GM23338 (cell line): Measurements from ENCODE around the gene CFAP58. TPM values are rescaled to one million over a fixed set of nuclear protein-coding genes. Genes with fewer than 3 reads are reported as not detected.

Experiments used
- ATAC-seq: fragments of 200-7000 bp; cut with Tn5 transposase; 3 replicates; pipeline ENCODE4 v1.9.1; 2020
- DNase-seq: peaks from one replicate; pipeline ENCODE4 v3.0.0-alpha.2; 2015; ENCODE audit warnings: low spot score
- H2AFZ ChIP-seq: fragments of 200-600 bp; sonication (generic); 2 replicates; pipeline ENCODE4 v1.8.0; 2016; ENCODE audit warnings: antibody characterized with exemption, mild to moderate bottlenecking, moderate library complexity
- H3F3A ChIP-seq: fragments of 200-600 bp; sonication (generic); replicated peaks from 2 replicates; pipeline ENCODE4 v1.8.0; 2017; ENCODE audit warnings: antibody characterized with exemption, mixed run types, low read depth
- H3K27ac ChIP-seq: fragments of 200-600 bp; sonication (generic); 2 replicates; pipeline ENCODE4 v1.6.1; 2016; ENCODE audit warnings: low read depth
- H3K27me3 ChIP-seq: fragments of 200-600 bp; sonication (generic); 2 replicates; pipeline ENCODE4 v1.8.0; 2016; ENCODE audit warnings: mild to moderate bottlenecking, mixed run types, moderate library complexity; ENCODE audit not compliant: insufficient read depth
- H3K36me3 ChIP-seq: fragments of 200-600 bp; sonication (generic); 2 replicates; pipeline ENCODE4 v1.8.0; 2016; ENCODE audit warnings: mild to moderate bottlenecking; ENCODE audit not compliant: insufficient read depth
- H3K4me1 ChIP-seq: fragments of 200-600 bp; sonication (generic); 2 replicates; pipeline ENCODE4 v1.8.0; 2016; ENCODE audit warnings: mild to moderate bottlenecking, moderate library complexity; ENCODE audit not compliant: insufficient read depth
- H3K4me2 ChIP-seq: fragments of 200-600 bp; sonication (generic); 2 replicates; pipeline ENCODE4 v1.7.1; 2017; ENCODE audit warnings: mixed run types
- H3K4me3 ChIP-seq: fragments of 200-600 bp; sonication (generic); 2 replicates; pipeline ENCODE4 v1.6.1; 2016; ENCODE audit warnings: mixed run types
- H3K79me2 ChIP-seq: fragments of 200-600 bp; sonication (generic); replicated peaks from 2 replicates; pipeline ENCODE4 v1.8.0; 2017; ENCODE audit warnings: mild to moderate bottlenecking; ENCODE audit not compliant: insufficient read depth
- H3K9me2 ChIP-seq: fragments of 200-600 bp; sonication (generic); 2 replicates; pipeline ENCODE4 v1.8.0; 2017; ENCODE audit not compliant: insufficient read depth
- H4K20me1 ChIP-seq: fragments of 200-600 bp; sonication (generic); replicated peaks from 2 replicates; pipeline ENCODE4 v1.8.0; 2017; ENCODE audit warnings: mild to moderate bottlenecking; ENCODE audit not compliant: insufficient read depth
- H3K27ac Mint-ChIP-seq: 2 replicates; pipeline ENCODE4 v1.8.0; 2020; ENCODE audit warnings: inconsistent platforms, mild to moderate bottlenecking, moderate library complexity, mixed read lengths
- H3K27me3 Mint-ChIP-seq: 3 replicates; pipeline ENCODE4 v1.8.0; 2022; ENCODE audit warnings: low read depth, mild to moderate bottlenecking, moderate library complexity, mixed read lengths, inconsistent platforms; ENCODE audit not compliant: insufficient read depth, poor library complexity
- H3K36me3 Mint-ChIP-seq: 3 replicates; pipeline ENCODE4 v1.8.0; 2021; ENCODE audit warnings: low read depth, mild to moderate bottlenecking, inconsistent platforms, moderate library complexity, mixed read lengths
- H3K4me1 Mint-ChIP-seq: 3 replicates; pipeline ENCODE4 v1.8.0; 2020; ENCODE audit warnings: mild to moderate bottlenecking, inconsistent platforms, mixed read lengths
- H3K4me3 Mint-ChIP-seq: 3 replicates; pipeline ENCODE4 v1.8.0; 2021; ENCODE audit warnings: moderate library complexity, mild to moderate bottlenecking, inconsistent platforms, mixed read lengths
- H3K9me3 Mint-ChIP-seq: 3 replicates; pipeline ENCODE4 v1.8.0; 2020; ENCODE audit warnings: moderate library complexity, mild to moderate bottlenecking, inconsistent platforms, mixed read lengths
- CREB1 ChIP-seq: fragments of 250-450 bp; sonication (Bioruptor Pico); IDR thresholded peaks from 2 replicates; pipeline ENCODE4 v1.5.0; 2020; ENCODE audit warnings: low read depth, mild to moderate bottlenecking, moderate library complexity
- CTCF ChIP-seq, 2 experiments: fragments of 200-600 bp in 1 of 2; sonication (generic) in 1 of 2; conservative IDR thresholded peaks; 2 replicates each; pipeline versions ENCODE4 v1.5.1 to v1.6.1; 2016 to 2017; ENCODE audit warnings: antibody characterized with exemption in 2 of 2, low read depth in 2 of 2, mild to moderate bottlenecking in 2 of 2, moderate library complexity in 1 of 2
- ETS1 ChIP-seq: IDR thresholded peaks from 2 replicates; pipeline ENCODE4 v1.6.1; 2016; ENCODE audit warnings: antibody characterized with exemption
- EZH2 ChIP-seq: fragments of 200-600 bp; sonication (generic); IDR thresholded peaks from one replicate; pipeline ENCODE4 v1.8.0; 2017; ENCODE audit warnings: antibody characterized with exemption, mild to moderate bottlenecking, low read depth; ENCODE audit not compliant: unreplicated experiment
- JUNB ChIP-seq: IDR thresholded peaks from one replicate; pipeline ENCODE4 v1.6.1; 2016; ENCODE audit warnings: antibody characterized with exemption; ENCODE audit not compliant: unreplicated experiment
- NANOG ChIP-seq: IDR thresholded peaks from 2 replicates; pipeline ENCODE4 v1.6.1; 2016; ENCODE audit warnings: antibody characterized with exemption, borderline replicate concordance
- REST ChIP-seq: IDR thresholded peaks from one replicate; pipeline ENCODE4 v1.6.1; 2018; ENCODE audit warnings: antibody characterized with exemption; ENCODE audit not compliant: unreplicated experiment
- STAT1 ChIP-seq: IDR thresholded peaks from one replicate; pipeline ENCODE4 v1.6.1; 2016; ENCODE audit warnings: antibody characterized with exemption; ENCODE audit not compliant: unreplicated experiment
- ZNF114 ChIP-seq: fragments of 250-450 bp; sonication (Bioruptor Pico); IDR thresholded peaks from 2 replicates; pipeline ENCODE4 v1.5.0; 2020; ENCODE audit warnings: mild to moderate bottlenecking, moderate library complexity
- ZNF331 ChIP-seq: fragments of 250-450 bp; sonication (Bioruptor Pico); IDR thresholded peaks from 2 replicates; pipeline ENCODE4 v1.5.0; 2020; ENCODE audit warnings: low read depth, mild to moderate bottlenecking, moderate library complexity
- ZNF462 ChIP-seq: fragments of 250-450 bp; sonication (Bioruptor Pico); IDR thresholded peaks from 2 replicates; pipeline ENCODE4 v1.5.0; 2020; ENCODE audit warnings: mild to moderate bottlenecking, moderate library complexity
- polyA plus RNA-seq: library from polyadenylated mRNA; unstranded; fragments of >200 nt; fragmentation: Nextera tagmentation; extraction: Ambion mirVana; gene quantifications from 2 replicates; pipeline ENCODE4 v1.2.1, GENCODE V29; 2016
- total RNA-seq: library from RNA; depleted of rRNA; stranded (reverse); fragments of >200 nt; shearing (Covaris generic); gene quantifications from 2 replicates; pipeline ENCODE4 v1.2.3, GENCODE V29; 2014

Gene CFAP58
- total and polyA plus RNA-seq, 2 experiments from 2014 or later: 0.63 to 0.89 TPM

- Histone ChIP-seq H3K27ac (no peak overlapping the region), H3K4me2 (peak overlapping the region; percentile 61), H3K27me3 (no peaks in the 10 kb centered on the region), H4K20me1 (peaks cover 6% of the 10 kb centered on the region; the same call in 1 of the 2 replicates), H3K9me2 (0 out of 2 replicates have a peak, but pooled peaks cover 2% of the 10 kb centered on the region), H3K4me3 (no peak overlapping the region), H3K36me3 (no peaks in the 10 kb centered on the region), H2AFZ (no peak overlapping the region), H3F3A (peaks cover 7% of the 10 kb centered on the region; the same call in 1 of the 2 replicates), H3K4me1 (peaks cover 71% of the 10 kb centered on the region), H3K79me2 (peaks cover 96% of the 10 kb centered on the region)
- peaks cover 5% of the 10 kb centered on the region for H3K27me3 Mint-ChIP-seq
- no peaks in the 10 kb centered on the region; the same call in 2 of the 3 replicates for H3K9me3 Mint-ChIP-seq
- peaks cover 23% of the 10 kb centered on the region for H3K36me3 Mint-ChIP-seq
- no peak for ATAC-seq
- peak overlapping the region; percentile 85 for H3K27ac Mint-ChIP-seq
- peak overlapping the region; percentile 21; the same call in 1 of the 3 replicates for H3K4me3 Mint-ChIP-seq
- peaks cover 94% of the 10 kb centered on the region for H3K4me1 Mint-ChIP-seq
- no peak for DNase-seq
- TF ChIP-seq REST (no peak), ZNF462 (CRISPR knock-in tag) (no peak), EZH2 (no peak), CREB1 (no peak), STAT1 (no peak), NANOG (no peak), CTCF (conservative IDR thresholded peaks at IDR 0.05; ENCODE audit: low read depth in 2 of 2) (no peak), ZNF114 (no peak), JUNB (no peak), ETS1 (no peak), ZNF331 (CRISPR knock-in tag) (no peak)
These were observed 26.5 kb upstream of the CFAP58 start for GRCh38 chr10:104326991-104327610.
